ENCODE measurements around the gene OTUD3.

DNA sequence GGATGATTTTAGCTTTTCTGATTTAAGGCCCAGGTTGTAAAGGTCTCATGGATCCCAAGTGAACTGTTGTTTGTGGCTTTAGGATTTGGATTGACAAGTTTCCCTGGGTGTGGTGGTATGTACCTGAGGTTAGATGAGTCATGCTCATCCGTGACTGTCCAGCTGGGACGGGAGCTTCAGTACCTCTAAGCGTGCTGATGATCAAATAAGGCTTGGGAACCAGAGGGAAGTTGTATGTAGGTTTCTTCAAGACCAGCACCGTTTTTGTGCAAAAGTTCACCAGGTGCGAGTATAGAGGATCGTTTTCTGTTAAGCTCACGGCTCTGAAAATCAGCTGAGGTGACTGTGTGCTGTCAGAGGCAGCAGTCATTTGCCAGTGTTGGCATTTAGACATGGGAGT, 21.4 kb downstream of the OTUD3 start:
- TF ChIP-seq, protein P1, sequence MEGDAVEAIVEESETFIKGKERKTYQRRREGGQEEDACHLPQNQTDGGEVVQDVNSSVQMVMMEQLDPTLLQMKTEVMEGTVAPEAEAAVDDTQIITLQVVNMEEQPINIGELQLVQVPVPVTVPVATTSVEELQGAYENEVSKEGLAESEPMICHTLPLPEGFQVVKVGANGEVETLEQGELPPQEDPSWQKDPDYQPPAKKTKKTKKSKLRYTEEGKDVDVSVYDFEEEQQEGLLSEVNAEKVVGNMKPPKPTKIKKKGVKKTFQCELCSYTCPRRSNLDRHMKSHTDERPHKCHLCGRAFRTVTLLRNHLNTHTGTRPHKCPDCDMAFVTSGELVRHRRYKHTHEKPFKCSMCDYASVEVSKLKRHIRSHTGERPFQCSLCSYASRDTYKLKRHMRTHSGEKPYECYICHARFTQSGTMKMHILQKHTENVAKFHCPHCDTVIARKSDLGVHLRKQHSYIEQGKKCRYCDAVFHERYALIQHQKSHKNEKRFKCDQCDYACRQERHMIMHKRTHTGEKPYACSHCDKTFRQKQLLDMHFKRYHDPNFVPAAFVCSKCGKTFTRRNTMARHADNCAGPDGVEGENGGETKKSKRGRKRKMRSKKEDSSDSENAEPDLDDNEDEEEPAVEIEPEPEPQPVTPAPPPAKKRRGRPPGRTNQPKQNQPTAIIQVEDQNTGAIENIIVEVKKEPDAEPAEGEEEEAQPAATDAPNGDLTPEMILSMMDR (CRISPR knock-in tag; IDR thresholded peaks at IDR 0.05) = no peak
- TF ChIP-seq SSRP1 (CRISPR knock-in tag; IDR thresholded peaks at IDR 0.05) (no peak), BRCA1 (CRISPR knock-in tag; IDR thresholded peaks at IDR 0.05) (no peak), GATA4 (IDR thresholded peaks at IDR 0.05; ENCODE audit: borderline replicate concordance, low read depth) (no peak), FOSL2 (CRISPR knock-in tag; IDR thresholded peaks at IDR 0.05) (no peak), STAT5B (CRISPR knock-in tag; IDR thresholded peaks at IDR 0.05) (no peak), HOXA7 (CRISPR knock-in tag; IDR thresholded peaks at IDR 0.05) (no peak)
- TF ChIP-seq, protein P2, sequence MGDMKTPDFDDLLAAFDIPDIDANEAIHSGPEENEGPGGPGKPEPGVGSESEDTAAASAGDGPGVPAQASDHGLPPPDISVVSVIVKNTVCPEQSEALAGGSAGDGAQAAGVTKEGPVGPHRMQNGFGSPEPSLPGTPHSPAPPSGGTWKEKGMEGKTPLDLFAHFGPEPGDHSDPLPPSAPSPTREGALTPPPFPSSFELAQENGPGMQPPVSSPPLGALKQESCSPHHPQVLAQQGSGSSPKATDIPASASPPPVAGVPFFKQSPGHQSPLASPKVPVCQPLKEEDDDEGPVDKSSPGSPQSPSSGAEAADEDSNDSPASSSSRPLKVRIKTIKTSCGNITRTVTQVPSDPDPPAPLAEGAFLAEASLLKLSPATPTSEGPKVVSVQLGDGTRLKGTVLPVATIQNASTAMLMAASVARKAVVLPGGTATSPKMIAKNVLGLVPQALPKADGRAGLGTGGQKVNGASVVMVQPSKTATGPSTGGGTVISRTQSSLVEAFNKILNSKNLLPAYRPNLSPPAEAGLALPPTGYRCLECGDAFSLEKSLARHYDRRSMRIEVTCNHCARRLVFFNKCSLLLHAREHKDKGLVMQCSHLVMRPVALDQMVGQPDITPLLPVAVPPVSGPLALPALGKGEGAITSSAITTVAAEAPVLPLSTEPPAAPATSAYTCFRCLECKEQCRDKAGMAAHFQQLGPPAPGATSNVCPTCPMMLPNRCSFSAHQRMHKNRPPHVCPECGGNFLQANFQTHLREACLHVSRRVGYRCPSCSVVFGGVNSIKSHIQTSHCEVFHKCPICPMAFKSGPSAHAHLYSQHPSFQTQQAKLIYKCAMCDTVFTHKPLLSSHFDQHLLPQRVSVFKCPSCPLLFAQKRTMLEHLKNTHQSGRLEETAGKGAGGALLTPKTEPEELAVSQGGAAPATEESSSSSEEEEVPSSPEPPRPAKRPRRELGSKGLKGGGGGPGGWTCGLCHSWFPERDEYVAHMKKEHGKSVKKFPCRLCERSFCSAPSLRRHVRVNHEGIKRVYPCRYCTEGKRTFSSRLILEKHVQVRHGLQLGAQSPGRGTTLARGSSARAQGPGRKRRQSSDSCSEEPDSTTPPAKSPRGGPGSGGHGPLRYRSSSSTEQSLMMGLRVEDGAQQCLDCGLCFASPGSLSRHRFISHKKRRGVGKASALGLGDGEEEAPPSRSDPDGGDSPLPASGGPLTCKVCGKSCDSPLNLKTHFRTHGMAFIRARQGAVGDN (CRISPR knock-in tag; IDR thresholded peaks at IDR 0.05) = no peak
- TF ChIP-seq, protein P3, sequence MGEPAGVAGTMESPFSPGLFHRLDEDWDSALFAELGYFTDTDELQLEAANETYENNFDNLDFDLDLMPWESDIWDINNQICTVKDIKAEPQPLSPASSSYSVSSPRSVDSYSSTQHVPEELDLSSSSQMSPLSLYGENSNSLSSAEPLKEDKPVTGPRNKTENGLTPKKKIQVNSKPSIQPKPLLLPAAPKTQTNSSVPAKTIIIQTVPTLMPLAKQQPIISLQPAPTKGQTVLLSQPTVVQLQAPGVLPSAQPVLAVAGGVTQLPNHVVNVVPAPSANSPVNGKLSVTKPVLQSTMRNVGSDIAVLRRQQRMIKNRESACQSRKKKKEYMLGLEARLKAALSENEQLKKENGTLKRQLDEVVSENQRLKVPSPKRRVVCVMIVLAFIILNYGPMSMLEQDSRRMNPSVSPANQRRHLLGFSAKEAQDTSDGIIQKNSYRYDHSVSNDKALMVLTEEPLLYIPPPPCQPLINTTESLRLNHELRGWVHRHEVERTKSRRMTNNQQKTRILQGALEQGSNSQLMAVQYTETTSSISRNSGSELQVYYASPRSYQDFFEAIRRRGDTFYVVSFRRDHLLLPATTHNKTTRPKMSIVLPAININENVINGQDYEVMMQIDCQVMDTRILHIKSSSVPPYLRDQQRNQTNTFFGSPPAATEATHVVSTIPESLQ (CRISPR knock-in tag; conservative IDR thresholded peaks at IDR 0.05) = no peak
- TF ChIP-seq, protein P4, sequence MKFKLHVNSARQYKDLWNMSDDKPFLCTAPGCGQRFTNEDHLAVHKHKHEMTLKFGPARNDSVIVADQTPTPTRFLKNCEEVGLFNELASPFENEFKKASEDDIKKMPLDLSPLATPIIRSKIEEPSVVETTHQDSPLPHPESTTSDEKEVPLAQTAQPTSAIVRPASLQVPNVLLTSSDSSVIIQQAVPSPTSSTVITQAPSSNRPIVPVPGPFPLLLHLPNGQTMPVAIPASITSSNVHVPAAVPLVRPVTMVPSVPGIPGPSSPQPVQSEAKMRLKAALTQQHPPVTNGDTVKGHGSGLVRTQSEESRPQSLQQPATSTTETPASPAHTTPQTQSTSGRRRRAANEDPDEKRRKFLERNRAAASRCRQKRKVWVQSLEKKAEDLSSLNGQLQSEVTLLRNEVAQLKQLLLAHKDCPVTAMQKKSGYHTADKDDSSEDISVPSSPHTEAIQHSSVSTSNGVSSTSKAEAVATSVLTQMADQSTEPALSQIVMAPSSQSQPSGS (CRISPR knock-in tag; IDR thresholded peaks at IDR 0.05) = no peak
